GM23248 (cell line): ENCODE results near the gene PHEX. TPM values are rescaled to one million over a fixed set of nuclear protein-coding genes. Genes with fewer than 3 reads are reported as not detected.

ENCODE experiments used
- DNase-seq: peaks from one replicate; pipeline ENCODE4 v3.0.0-alpha.2; 2015
- H2AFZ ChIP-seq: fragments of 200-600 bp; sonication (generic); 2 replicates; pipeline ENCODE4 v1.6.1; 2016; ENCODE audit warnings: antibody characterized with exemption
- H3F3A ChIP-seq: fragments of 200-600 bp; sonication (generic); 2 replicates; pipeline ENCODE4 v1.6.1; 2016; ENCODE audit warnings: mild to moderate bottlenecking, antibody characterized with exemption, mixed run types; ENCODE audit not compliant: insufficient read depth
- H3K27ac ChIP-seq: fragments of 200-600 bp; sonication (generic); 2 replicates; pipeline ENCODE4 v1.5.1; 2016; ENCODE audit warnings: mild to moderate bottlenecking
- H3K27me3 ChIP-seq: fragments of 200-600 bp; sonication (generic); replicated peaks from 2 replicates; pipeline ENCODE4 v1.6.1; 2016; ENCODE audit warnings: mild to moderate bottlenecking; ENCODE audit not compliant: insufficient read depth
- H3K36me3 ChIP-seq: fragments of 200-600 bp; sonication (generic); 2 replicates; pipeline ENCODE4 v1.6.1; 2016; ENCODE audit warnings: low read depth, mild to moderate bottlenecking
- H3K4me1 ChIP-seq: fragments of 200-600 bp; sonication (generic); 2 replicates; pipeline ENCODE4 v1.6.1; 2016; ENCODE audit warnings: mild to moderate bottlenecking; ENCODE audit not compliant: insufficient read depth
- H3K4me2 ChIP-seq: fragments of 200-600 bp; sonication (generic); one replicate; pipeline ENCODE4 v1.6.1; 2016; ENCODE audit warnings: mild to moderate bottlenecking; ENCODE audit not compliant: unreplicated experiment
- H3K4me3 ChIP-seq: fragments of 200-600 bp; sonication (generic); 2 replicates; pipeline ENCODE4 v1.5.1; 2016; ENCODE audit warnings: mild to moderate bottlenecking
- H3K79me2 ChIP-seq: fragments of 200-600 bp; sonication (generic); 2 replicates; pipeline ENCODE4 v1.6.1; 2016; ENCODE audit warnings: mild to moderate bottlenecking; ENCODE audit not compliant: insufficient read depth
- H3K9ac ChIP-seq: fragments of 200-600 bp; sonication (generic); 2 replicates; pipeline ENCODE4 v1.6.1; 2016; ENCODE audit warnings: mild to moderate bottlenecking
- H3K9me2 ChIP-seq: fragments of 200-600 bp; sonication (generic); 2 replicates; pipeline ENCODE4 v1.6.1; 2016; ENCODE audit warnings: mixed run types, mild to moderate bottlenecking, moderate library complexity; ENCODE audit not compliant: insufficient read depth
- H3K9me3 ChIP-seq: fragments of 200-600 bp; sonication (generic); one replicate; pipeline ENCODE4 v1.6.1; 2017; ENCODE audit warnings: low read depth
- H4K20me1 ChIP-seq: fragments of 200-600 bp; sonication (generic); 2 replicates; pipeline ENCODE4 v1.6.0; 2016; ENCODE audit not compliant: insufficient read depth
- EZH2 ChIP-seq: fragments of 200-600 bp; sonication (generic); IDR thresholded peaks from 2 replicates; pipeline ENCODE4 v1.6.1; 2018; ENCODE audit warnings: antibody characterized with exemption, mild to moderate bottlenecking; ENCODE audit not compliant: insufficient read depth, poor library complexity, severe bottlenecking
- EZH2phosphoT487 ChIP-seq: fragments of 200-600 bp; sonication (generic); IDR thresholded peaks from 2 replicates; pipeline ENCODE4 v1.6.1; 2018; ENCODE audit warnings: antibody characterized with exemption, moderate library complexity, mild to moderate bottlenecking, low read depth; ENCODE audit not compliant: insufficient read depth
- WGBS, 2 experiments: methylation state at CpG; one replicate each; pipeline ENCODE4 v1.1.6; 2015 to 2017; ENCODE audit warnings: low lambda C conversion rate in 2 of 2, low coverage in 1 of 2; ENCODE audit errors: missing lambda C conversion rate in 2 of 2; 5-methylcytosine and 5-hydroxymethylcytosine counted together
- in situ Hi-C: fragments of 300-500 bp; cut with MboI; formaldehyde crosslinking; loops from 2 replicates; pipeline ENCODE4 v1.15.0; 2020
- polyA plus RNA-seq: library from polyadenylated mRNA; unstranded; fragments of >200 nt; fragmentation: Nextera tagmentation; extraction: Ambion mirVana; gene quantifications from 2 replicates; pipeline ENCODE4 v1.2.1, GENCODE V29; 2016
- total RNA-seq: library from RNA; depleted of rRNA; stranded (reverse); fragments of >200 nt; shearing (Covaris generic); gene quantifications from 2 replicates; pipeline ENCODE4 v1.2.3, GENCODE V29; 2014

PHEX gene
- total and polyA plus RNA-seq, 2 experiments from 2014 or later = 0.64 to 0.65 TPM

- 0 to 4% methylated on average over 2 of the region's 2 CpGs for WGBS, 2 experiments
- peaks cover 13% of the 10 kb centered on the region for H3K4me1 ChIP-seq
- H2AFZ ChIP-seq = no peak overlapping the region
- peak; percentile 75 for DNase-seq
- H3K9me2 ChIP-seq = no peaks in the 10 kb centered on the region
- H3K9ac ChIP-seq = no peak overlapping the region
- H3K27me3 ChIP-seq = no peaks in the 10 kb centered on the region
- peaks cover 7% of the 10 kb centered on the region; the same call in 1 of the 2 replicates for H3F3A ChIP-seq
- peak overlapping the region; percentile 9 for H3K4me2 ChIP-seq
- H3K9me3 ChIP-seq = no peaks in the 10 kb centered on the region
- H3K36me3 ChIP-seq = no peaks in the 10 kb centered on the region
- no peaks in the 10 kb centered on the region for H3K79me2 ChIP-seq
- in situ Hi-C loops = no loop called here
- H3K27ac ChIP-seq = peak overlapping the region; percentile 53
- no peak overlapping the region for H3K4me3 ChIP-seq
- no peaks in the 10 kb centered on the region for H4K20me1 ChIP-seq
- TF ChIP-seq EZH2 (no peak), EZH2phosphoT487 (no peak)
Observed at GRCh38 chrX:22220941-22221340, 188.8 kb downstream of the PHEX start.

GRCh38 chrX:22234380-22234779 is 202.3 kb downstream of the PHEX start:
- DNase-seq = no peak
- H3K9me2 ChIP-seq = no peaks in the 10 kb centered on the region
- no peak for TF ChIP-seq EZH2phosphoT487
- TF ChIP-seq EZH2 = no peak
- WGBS, 2 experiments = 80 to 90% methylated on average over 4 to 6 of the region's 6 CpGs
- no peak overlapping the region for H2AFZ ChIP-seq
- no peak overlapping the region for H3K27ac ChIP-seq
- no peaks in the 10 kb centered on the region for H3K36me3 ChIP-seq
- in situ Hi-C loops = no loop called here
- no peak overlapping the region for H3K4me2 ChIP-seq
- H3K27me3 ChIP-seq = no peaks in the 10 kb centered on the region
- H3K9ac ChIP-seq = no peak overlapping the region
- no peaks in the 10 kb centered on the region for H3K9me3 ChIP-seq
- H3F3A ChIP-seq = no peaks in the 10 kb centered on the region
- H3K4me1 ChIP-seq = peaks cover 9% of the 10 kb centered on the region; the same call in 1 of the 2 replicates
- no peaks in the 10 kb centered on the region for H4K20me1 ChIP-seq
- H3K79me2 ChIP-seq = no peaks in the 10 kb centered on the region
- H3K4me3 ChIP-seq = no peak overlapping the region

GRCh38 chrX:22237479-22237878 is 205.4 kb downstream of the PHEX start:
- Histone ChIP-seq H3K4me3 (no peak overlapping the region), H4K20me1 (no peaks in the 10 kb centered on the region), H3K79me2 (no peaks in the 10 kb centered on the region), H3K9me2 (no peaks in the 10 kb centered on the region), H3K9ac (no peak overlapping the region), H3F3A (no peaks in the 10 kb centered on the region), H3K27me3 (no peaks in the 10 kb centered on the region), H3K36me3 (no peaks in the 10 kb centered on the region), H3K9me3 (no peaks in the 10 kb centered on the region), H3K4me2 (no peak overlapping the region), H2AFZ (no peak overlapping the region), H3K27ac (no peak overlapping the region), H3K4me1 (peaks cover 9% of the 10 kb centered on the region; the same call in 1 of the 2 replicates)
- WGBS, 2 experiments = 16 to 27% methylated on average over 2 of the region's 2 CpGs
- peak; percentile 30 for DNase-seq
- in situ Hi-C loops = no loop called here
- TF ChIP-seq EZH2 = no peak
- TF ChIP-seq EZH2phosphoT487 = no peak

- H3K4me2 ChIP-seq = peak overlapping the region; percentile 40
- H4K20me1 ChIP-seq = no peaks in the 10 kb centered on the region
- peak overlapping the region; percentile 60 for H3K27ac ChIP-seq
- 0% methylated on average over 2 of the region's 2 CpGs for WGBS, 2 experiments
- no peak overlapping the region for H2AFZ ChIP-seq
- H3K79me2 ChIP-seq = no peaks in the 10 kb centered on the region
- in situ Hi-C loops = no loop called here
- DNase-seq = peak; percentile 67
- H3K27me3 ChIP-seq = no peaks in the 10 kb centered on the region
- no peak overlapping the region; the same call in 1 of the 2 replicates for H3K4me3 ChIP-seq
- no peaks in the 10 kb centered on the region for H3K9me3 ChIP-seq
- no peak overlapping the region for H3K9ac ChIP-seq
- H3K4me1 ChIP-seq = peaks cover 23% of the 10 kb centered on the region
- no peaks in the 10 kb centered on the region for H3K36me3 ChIP-seq
- 0 out of 2 replicates have a peak, but pooled peaks cover 16% of the 10 kb centered on the region for H3F3A ChIP-seq
- TF ChIP-seq EZH2phosphoT487 (no peak), EZH2 (no peak)
- no peaks in the 10 kb centered on the region for H3K9me2 ChIP-seq
Observed at GRCh38 chrX:22246620-22247019, 214.5 kb downstream of the PHEX start.
